Measurements from ENCODE around the gene FASTKD1.
A peak's percentile ranks its signal among the peaks of the same experiment; 100 is the strongest.
"Not testable (repeated sequence)": the region's sequence is repeated elsewhere in the genome, so short reads cannot be mapped to it uniquely, and the experiment has no call there.

FASTKD1 gene

DNA sequence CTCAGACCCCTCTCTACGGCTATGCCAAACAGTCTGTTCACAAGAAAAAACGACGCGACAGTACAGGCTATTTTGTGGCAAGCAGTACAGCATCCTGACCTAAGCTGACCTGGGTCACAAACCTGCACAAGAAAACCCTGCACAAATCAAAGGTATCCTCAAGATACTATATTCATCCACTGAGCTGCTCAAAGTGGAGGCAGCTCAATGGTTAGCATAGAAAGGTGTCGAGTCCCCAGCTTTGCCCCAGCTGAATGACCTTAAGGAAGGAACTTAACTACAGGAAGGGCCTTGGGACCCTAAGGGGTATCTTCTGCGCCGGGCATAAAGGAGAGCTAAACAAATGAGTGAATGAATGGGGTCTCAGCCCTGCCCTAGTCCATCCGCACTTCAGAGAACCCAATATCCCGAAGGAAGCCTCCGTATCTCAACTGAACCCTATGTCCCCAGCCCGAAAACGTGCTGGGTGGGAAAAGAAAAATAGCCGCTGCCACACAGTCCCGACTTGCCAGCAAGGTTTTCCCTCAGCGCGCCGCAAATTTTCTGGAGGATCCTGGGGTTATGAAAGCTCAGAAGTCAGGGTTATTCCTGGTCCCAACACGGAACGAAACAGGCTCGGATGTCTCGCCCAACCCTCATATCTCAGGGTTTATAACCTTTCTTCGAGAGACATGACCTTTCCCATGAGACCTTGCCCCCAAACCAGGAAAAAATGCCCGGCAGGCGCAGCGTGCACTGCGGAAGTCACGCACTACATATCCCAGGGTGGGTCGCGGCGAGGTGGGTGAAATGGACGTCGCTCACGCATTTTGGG lies at the start of gene FASTKD1:
Gene FASTKD1, minus strand, starts transcription at position 706 of the 814 bp plus-strand sequence. CDS start 1,836 bp downstream, outside the sequence.
- FAIRE-seq, result peak; percentile 94

DNA sequence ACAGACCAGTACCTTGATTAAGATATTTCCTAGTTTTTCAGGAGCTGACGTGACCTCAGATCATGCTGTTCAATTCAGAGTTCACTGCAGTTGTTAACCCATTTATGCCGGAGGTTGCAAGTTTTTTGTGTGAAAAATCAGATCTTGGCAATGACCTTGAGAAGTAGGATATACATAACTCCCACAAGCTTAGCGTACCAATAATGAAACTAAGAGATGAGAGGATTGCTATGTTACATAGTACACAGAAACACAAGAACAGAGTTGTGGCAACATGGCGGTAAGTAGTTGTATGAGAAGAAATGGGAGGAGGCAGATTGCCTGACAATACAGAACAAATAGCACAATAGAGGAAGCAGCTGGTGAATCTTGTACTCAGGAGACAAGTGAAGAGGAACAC lies 49.6 kb upstream of the FASTKD1 start:
- FAIRE-seq, result no peak

- no peak for FAIRE-seq
Observed at GRCh38 chr2:169620509-169620908, 46.8 kb upstream of the FASTKD1 start.

DNA sequence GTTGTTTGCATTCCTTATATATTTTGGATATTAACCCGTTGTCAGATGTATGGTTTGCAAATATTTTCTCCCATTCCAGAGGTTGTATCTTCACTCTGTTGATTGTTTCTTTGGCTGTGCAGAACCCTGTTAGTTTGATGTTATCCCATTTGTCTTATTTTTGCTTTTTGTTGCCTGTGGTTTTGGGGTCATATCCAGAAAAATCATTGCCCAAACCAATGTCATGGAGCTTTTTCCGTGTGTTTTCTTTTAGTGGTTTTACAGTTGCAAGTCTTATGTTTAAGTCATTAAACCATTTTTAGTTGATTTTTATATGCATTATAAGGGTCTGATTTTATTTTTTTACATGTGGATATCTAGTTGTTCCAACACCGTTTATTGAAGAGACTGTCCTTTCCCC lies 46.3 kb upstream of the FASTKD1 start:
- no peak for FAIRE-seq

GRCh38 chr2:169615982-169616381 lies 42.3 kb upstream of the FASTKD1 start:
- not testable (repeated sequence) for FAIRE-seq

GRCh38 chr2:169613876-169614275 lies 40.2 kb upstream of the FASTKD1 start:
- no peak for FAIRE-seq

DNA sequence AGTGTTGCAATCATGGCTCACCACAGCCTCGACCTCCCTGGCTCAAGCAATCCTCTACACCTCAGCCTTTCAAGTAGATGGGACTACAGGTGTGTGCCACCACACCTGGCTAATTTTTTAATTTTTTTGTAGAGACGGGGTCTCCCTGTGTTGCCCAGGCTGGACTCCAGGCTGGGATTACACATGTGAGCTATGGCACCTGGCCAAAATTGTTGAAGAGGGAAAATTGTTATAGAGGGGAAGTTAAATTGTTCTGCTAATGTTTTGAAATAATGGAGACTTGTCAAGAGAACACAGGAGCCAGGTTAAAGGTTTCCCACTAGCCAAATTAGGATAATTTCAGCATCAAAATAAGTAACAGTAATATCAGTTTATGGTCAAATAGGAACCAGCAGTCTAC lies 35.6 kb upstream of the FASTKD1 start:
- no peak for FAIRE-seq

GRCh38 chr2:169599568-169599967 lies 25.9 kb upstream of the FASTKD1 start:
- no peak for FAIRE-seq

GRCh38 chr2:169598982-169599381 lies 25.3 kb upstream of the FASTKD1 start:
- FAIRE-seq, result peak; percentile 51

DNA sequence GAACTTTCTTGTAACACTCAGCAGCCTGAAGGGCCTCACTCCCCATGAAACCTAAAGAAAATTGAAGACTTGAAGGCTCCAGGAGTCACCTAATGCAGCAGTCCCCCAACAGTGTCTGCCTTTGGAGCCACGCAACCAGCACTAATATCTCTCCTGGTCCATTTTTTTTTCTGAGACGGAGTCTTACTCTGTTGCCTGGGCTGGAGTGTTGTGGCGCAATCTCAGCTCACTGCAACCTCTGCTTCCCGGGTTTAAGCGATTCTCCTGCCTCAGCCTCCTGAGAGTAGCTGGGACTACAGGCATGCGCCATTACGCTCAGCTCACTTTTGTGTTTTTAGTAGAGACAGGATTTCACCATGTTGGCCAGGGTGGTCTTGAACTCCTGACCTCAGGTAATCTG lies 22.9 kb upstream of the FASTKD1 start:
- FAIRE-seq, result not testable (repeated sequence)

- no peak for FAIRE-seq
Observed at GRCh38 chr2:169590804-169591203, 17.1 kb upstream of the FASTKD1 start.

GRCh38 chr2:169585673-169586072 lies 12.0 kb upstream of the FASTKD1 start:
- no peak for FAIRE-seq

- FAIRE-seq, result no peak
Observed at GRCh38 chr2:169584005-169584877, 10.6 kb upstream of the FASTKD1 start, which contains the start of gene PPIG. Gene PPIG, plus strand, starts transcription at chr2:169584351. Its CDS starts 19,691 bp downstream, at chr2:169604042.

DNA sequence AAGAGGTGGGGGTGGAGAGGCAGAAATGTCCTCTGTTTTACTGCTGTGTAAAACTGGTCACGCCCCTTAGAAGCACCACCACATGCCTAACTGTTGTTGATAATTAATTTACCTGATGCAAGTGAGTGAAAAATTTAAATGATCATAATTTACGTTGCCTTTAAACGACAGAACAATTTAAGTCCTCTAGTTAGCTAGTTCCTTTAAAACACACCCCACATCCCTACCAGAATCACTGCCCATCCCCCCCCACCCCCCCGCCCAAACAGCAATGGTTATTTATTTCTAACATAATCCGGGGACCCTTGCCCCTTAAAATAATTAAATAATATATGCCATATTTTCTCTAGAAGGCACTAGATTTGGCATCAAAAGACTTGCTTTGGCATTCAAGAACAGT lies 9.9 kb upstream of the FASTKD1 start:
- FAIRE-seq, result no peak

- FAIRE-seq, result not testable (repeated sequence)
Observed at GRCh38 chr2:169582552-169583266, 9.0 kb upstream of the FASTKD1 start.

DNA sequence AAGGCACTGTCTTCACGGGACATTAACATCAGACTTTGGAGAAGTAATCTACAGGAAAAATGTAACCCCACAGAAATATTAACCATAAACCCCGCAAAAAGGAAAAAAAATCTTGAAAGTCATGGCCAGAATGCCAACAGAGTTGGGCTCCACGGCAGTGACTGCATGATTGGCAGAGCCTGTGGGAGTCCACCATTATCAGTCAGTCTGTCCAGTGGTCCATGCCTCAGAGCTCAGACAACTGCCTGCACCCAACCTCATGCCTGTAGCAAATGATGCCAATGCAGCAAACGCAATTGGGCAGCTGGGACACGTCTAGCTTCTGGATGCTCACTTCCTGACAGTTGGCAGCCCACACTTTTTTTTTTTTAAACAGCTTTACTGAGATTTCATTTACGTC lies 5.4 kb upstream of the FASTKD1 start:
- FAIRE-seq, result no peak

GRCh38 chr2:169575264-169575663 lies 1.6 kb upstream of the FASTKD1 start:
- FAIRE-seq, result not testable (repeated sequence)

- not testable (repeated sequence) for FAIRE-seq
Observed at GRCh38 chr2:169574539-169574938, 874 bp upstream of the FASTKD1 start.

GRCh38 chr2:169573974-169574299 lies 272 bp upstream of the FASTKD1 start:
- FAIRE-seq, result no peak

DNA sequence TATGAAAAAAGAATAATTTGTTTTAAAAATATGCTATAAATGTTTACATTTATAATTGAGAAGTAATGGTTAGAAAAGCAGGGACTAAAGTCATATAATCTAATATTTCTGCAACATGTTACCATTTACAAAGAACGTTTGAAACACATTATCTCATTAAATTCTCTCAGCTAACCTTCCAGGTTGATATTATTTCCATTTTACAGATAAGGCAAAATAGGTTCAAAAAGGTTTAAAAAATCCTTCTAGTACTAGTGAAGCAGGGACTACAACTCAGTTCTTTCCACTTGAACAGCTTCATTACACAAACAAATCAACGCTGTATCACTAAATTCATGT lies 875 bp downstream of the FASTKD1 start:
- no peak for FAIRE-seq

DNA sequence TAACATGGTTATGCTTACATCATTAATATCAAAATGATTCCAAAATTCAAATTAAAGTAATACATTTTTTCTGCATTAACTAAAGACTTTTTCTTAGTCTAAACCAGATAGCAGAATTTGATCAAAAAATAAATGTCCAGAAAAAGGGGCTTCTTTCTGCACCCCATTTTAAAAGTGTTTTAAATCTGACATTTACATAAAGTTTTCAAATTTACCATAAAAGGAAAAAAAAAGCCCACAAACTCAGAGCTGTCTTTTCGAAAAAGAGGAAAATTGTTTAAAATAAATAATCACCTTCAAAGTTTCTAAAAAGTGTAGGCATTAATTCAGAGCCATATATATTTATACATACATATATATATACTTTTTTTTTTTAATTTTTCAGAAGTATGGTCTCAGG lies 1.5 kb downstream of the FASTKD1 start:
- no peak for FAIRE-seq

- FAIRE-seq, result no peak
Observed at GRCh38 chr2:169571571-169571970, 2.1 kb downstream of the FASTKD1 start.

DNA sequence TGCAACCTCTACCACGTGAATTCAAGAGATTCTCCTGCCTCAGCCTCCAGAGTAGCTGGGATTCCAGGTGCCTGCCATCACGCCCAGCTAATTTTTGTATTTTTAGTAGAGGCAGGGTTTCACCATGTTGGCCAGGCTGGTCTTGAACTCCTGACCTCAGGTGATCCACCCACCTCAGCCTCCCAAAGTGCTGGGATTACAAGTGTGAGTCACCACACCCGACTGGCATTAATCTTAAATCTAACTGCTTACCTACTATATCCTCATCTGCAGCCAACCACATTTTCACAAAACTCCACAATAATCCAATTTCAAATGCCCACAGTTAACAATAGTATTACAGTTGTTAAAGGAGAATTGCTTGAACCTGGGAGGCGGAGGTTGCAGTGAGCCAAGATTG lies 2.9 kb downstream of the FASTKD1 start:
- FAIRE-seq, result not testable (repeated sequence)

Data from TTC549 (cell line).